Measurements from ENCODE around the gene TSSC4.

The TSSC4 gene

DNA sequence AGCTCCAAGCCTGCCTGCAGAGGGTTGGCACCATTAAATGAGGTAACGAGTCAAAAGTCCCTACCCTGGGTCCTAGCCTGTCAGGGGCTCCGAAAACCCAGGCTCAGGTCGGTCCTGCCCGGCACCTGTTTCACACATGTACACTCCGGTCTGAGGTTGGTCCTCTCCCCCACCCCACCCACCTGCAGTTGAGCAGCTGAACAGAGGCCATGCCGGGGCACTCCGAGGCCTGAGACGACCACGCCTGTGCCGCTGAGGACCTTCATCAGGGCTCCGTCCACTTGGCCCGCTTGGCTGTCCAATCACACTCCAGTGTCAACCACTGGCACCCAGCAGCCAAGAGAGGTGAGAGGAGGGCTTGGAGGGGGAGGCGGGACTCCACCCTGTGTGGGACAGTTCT is 1.6 kb downstream of the TSSC4 start:
- no peak for DNase-seq

- DNase-seq, result no peak
Measured at GRCh38 chr11:2402890-2403645, 2.5 kb downstream of the TSSC4 start.

- DNase-seq, result no peak
Measured at GRCh38 chr11:2404735-2405196, 4.2 kb downstream of the TSSC4 start.

- DNase-seq, result no peak
Measured at GRCh38 chr11:2406451-2406850, 5.9 kb downstream of the TSSC4 start.

GRCh38 chr11:2406878-2407410 is 6.4 kb downstream of the TSSC4 start:
- no peak for DNase-seq

- DNase-seq, result no peak
Measured at GRCh38 chr11:2408671-2409070, 8.1 kb downstream of the TSSC4 start.

DNA sequence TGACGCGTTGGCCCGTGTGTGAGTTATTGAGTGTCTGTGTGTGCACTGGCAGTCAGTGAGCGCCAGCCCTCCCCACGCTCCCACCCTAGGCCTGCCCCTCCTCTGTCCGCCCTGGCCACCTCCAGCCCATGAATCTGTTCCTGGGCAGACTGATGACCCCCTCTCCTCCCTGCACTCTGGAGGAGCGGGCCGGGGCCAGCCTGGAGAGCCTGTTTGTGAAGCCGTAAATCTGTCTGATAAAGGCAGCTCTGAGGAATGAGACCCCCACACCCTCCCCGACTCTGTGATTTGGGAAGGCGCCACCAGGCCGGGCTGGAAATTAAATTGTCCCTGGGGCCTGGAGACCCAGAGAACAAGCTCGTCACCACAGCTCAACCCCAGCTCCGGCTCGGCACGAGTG is 8.6 kb downstream of the TSSC4 start:
- no peak for DNase-seq

- no peak for DNase-seq
Measured at GRCh38 chr11:2409611-2410468, 9.3 kb downstream of the TSSC4 start.

GRCh38 chr11:2410616-2411015 is 10.1 kb downstream of the TSSC4 start:
- DNase-seq, result no peak

GRCh38 chr11:2411446-2412305 is 11.1 kb downstream of the TSSC4 start:
- DNase-seq, result no peak

- DNase-seq, result no peak
Measured at GRCh38 chr11:2412323-2412722, 11.8 kb downstream of the TSSC4 start.

GRCh38 chr11:2413742-2414579 is 13.4 kb downstream of the TSSC4 start:
- no peak for DNase-seq

- no peak for DNase-seq
Measured at GRCh38 chr11:2414616-2415015, 14.1 kb downstream of the TSSC4 start.

DNA sequence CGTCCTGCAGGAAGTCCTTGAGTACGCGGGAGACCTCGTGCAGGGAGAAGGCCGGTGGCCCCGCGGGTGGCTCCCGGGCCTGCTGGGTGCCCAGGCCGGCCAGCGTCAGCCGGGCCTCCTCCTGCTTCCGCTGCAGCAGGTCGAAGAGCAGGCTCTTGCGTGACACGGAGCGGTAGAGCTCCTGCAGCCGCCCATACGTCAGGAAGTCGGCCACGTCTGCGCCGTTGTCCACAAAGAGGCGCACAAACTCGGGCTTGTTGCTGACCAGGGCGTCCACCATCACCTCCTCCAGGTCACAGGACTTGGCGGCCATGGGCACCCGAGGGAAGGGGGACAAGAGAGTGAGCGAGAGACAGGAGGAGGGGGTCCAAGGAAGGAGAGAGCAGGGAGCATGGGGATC is 14.6 kb downstream of the TSSC4 start:
- no peak for DNase-seq

- no peak for DNase-seq
Measured at GRCh38 chr11:2415601-2416380, 15.2 kb downstream of the TSSC4 start.

GRCh38 chr11:2416765-2417164 is 16.2 kb downstream of the TSSC4 start:
- DNase-seq, result no peak

DNA sequence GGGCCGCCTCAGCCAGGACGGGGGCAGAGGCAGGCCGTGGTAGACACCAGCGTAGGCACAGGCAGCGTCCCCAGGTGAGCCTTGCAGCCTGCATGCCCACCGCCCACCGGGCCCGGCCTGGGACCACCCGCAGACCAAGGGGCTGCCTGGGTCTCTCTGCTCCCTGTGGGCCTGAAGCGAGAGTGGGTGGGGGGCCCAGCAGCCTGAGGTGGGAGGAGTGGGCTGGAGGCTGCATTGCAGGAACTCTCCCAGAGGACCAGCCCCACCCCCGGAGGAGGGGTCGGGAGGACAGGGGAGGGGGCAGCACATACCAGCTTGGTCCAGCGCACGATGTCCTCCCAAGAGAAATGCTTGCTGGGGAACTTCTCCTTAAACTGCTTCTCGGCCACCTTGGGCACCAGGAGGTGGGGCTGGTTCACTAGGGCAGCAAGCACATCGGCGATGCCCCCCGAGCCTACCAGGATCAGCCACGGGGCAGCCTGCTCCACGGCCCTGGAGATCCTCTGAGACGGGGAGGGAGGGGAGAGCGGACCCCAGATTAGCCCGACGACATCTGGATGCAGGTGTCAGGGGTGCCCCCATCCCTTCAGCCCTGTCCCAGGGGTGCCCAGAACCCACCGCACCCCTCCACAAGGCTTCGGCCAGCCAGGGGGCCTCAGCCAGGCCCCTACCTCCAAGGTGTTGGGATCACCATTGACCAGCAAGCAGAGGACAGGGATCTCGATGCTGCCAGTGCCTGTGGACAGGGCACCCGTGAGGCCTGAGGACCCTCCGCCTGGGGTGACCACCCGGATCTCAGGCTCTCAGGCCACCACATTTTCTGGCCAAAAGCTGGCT is 17.5 kb downstream of the TSSC4 start:
- no peak for DNase-seq

GRCh38 chr11:2418693-2419360 is 18.3 kb downstream of the TSSC4 start:
- DNase-seq, result no peak
